Panc1 (cell line): ENCODE results near the gene KNSTRN. TPM values are rescaled to one million over a fixed set of nuclear protein-coding genes. Genes with fewer than 3 reads are reported as not detected.

ENCODE experiments used
- ATAC-seq: fragments of 200-7000 bp; cut with Tn5 transposase; 2 replicates; pipeline ENCODE4 v1.9.1; 2020; ENCODE audit warnings: mild to moderate bottlenecking, moderate library complexity
- BruUV-seq: library from RNA; stranded (reverse); fragments of 400-500 nt; replicated peaks from 2 replicates; lab custom pipeline; 2021; lab: Mats Ljungman, UMichigan
- CTCF ChIA-PET: fragments of 300-600 bp; sonication (Branson Sonifier 250); formaldehyde crosslinking; loops from one replicate; lab custom pipeline; 2022; ENCODE audit warnings: antibody characterized with exemption; lab: Charles Lee
- POLR2A ChIA-PET: fragments of 300-600 bp; sonication (Branson Sonifier 250); formaldehyde crosslinking; loops from one replicate; lab custom pipeline; 2022; ENCODE audit warnings: antibody characterized with exemption; lab: Charles Lee
- DNase-seq: peaks from one replicate; pipeline ENCODE4 v3.0.0-alpha.2; 2010; ENCODE audit warnings: low read depth, low spot score
- H3K27ac ChIP-seq: 2 replicates; pipeline ENCODE4 v1.5.1; 2011; ENCODE audit warnings: mild to moderate bottlenecking, low read length, inconsistent platforms
- H3K27me3 ChIP-seq: fragments of 200-500 bp; sonication (Bioruptor generic); 2 replicates; pipeline ENCODE4 v1.6.0; 2014; ENCODE audit warnings: low read length, inconsistent platforms; ENCODE audit not compliant: control insufficient read depth, insufficient read depth
- H3K36me3 ChIP-seq: fragments of 200-500 bp; sonication (Bioruptor generic); 2 replicates; pipeline ENCODE4 v1.5.1; 2014; ENCODE audit warnings: inconsistent platforms, mild to moderate bottlenecking, low read length, moderate library complexity; ENCODE audit not compliant: control insufficient read depth, insufficient read depth
- H3K4me1 ChIP-seq: 2 replicates; pipeline ENCODE4 v1.5.1; 2011; ENCODE audit warnings: inconsistent platforms, mild to moderate bottlenecking, low read length, moderate library complexity; ENCODE audit not compliant: control insufficient read depth, insufficient read depth
- H3K4me3 ChIP-seq, 2 experiments: 2 replicates each; pipeline ENCODE4 v1.5.1; 2011 to 2012; ENCODE audit warnings: low read depth in 2 of 2, low read length in 2 of 2, mild to moderate bottlenecking in 2 of 2, inconsistent platforms in 1 of 2, moderate library complexity in 1 of 2
- H3K9me3 ChIP-seq: fragments of 200-500 bp; sonication (Bioruptor generic); 2 replicates; pipeline ENCODE4 v1.5.1; 2014; ENCODE audit warnings: low read depth, mild to moderate bottlenecking, inconsistent platforms, low read length, moderate library complexity; ENCODE audit not compliant: control insufficient read depth, insufficient read depth
- CTCF ChIP-seq: fragments of 450-650 bp; IDR thresholded peaks from 2 replicates; pipeline ENCODE4 v1.5.1; 2017; ENCODE audit warnings: mild to moderate bottlenecking
- POLR2AphosphoS5 ChIP-seq: IDR thresholded peaks from 2 replicates; pipeline ENCODE4 v1.6.1; 2012; ENCODE audit warnings: mild to moderate bottlenecking, low read depth, low read length, moderate library complexity
- REST ChIP-seq, 2 experiments: IDR thresholded peaks; 2 replicates each; pipeline ENCODE4 v1.6.1; 2011 to 2012; ENCODE audit warnings: low read depth in 2 of 2, control low read depth in 1 of 2, low read length in 1 of 2, mild to moderate bottlenecking in 1 of 2, moderate library complexity in 1 of 2; ENCODE audit not compliant: insufficient read depth in 1 of 2
- SIN3A ChIP-seq: IDR thresholded peaks from 2 replicates; pipeline ENCODE4 v1.6.1; 2012; ENCODE audit warnings: low read depth, mild to moderate bottlenecking, low read length, moderate library complexity, borderline replicate concordance; ENCODE audit not compliant: insufficient read depth
- TCF7L2 ChIP-seq: IDR thresholded peaks from 2 replicates; pipeline ENCODE4 v1.6.1; 2011; ENCODE audit warnings: mild to moderate bottlenecking, low read depth, low read length, inconsistent platforms
- in situ Hi-C: cut with HindIII; loops from 2 replicates; pipeline ENCODE4 v1.10.0; 2016; ENCODE audit warnings: low sequenced_read_pairs, low pct_unique_long_range_greater_than_20kb
- intact Hi-C: fragments of 100-400 bp; cut with micrococcal nuclease; formaldehyde crosslinking; loops from one replicate; pipeline ENCODE4 v1.10.0; 2022; ENCODE audit not compliant: unreplicated experiment
- total RNA-seq: library from RNA; stranded (reverse); gene quantifications from one replicate; pipeline ENCODE4 v1.2.1, GENCODE V29; 2021; ENCODE audit not compliant: unreplicated experiment

Gene KNSTRN
- total RNA-seq, 1 experiment from 2014 or later: 74.6 TPM

- POLR2A ChIA-PET: no interaction called here
- intact Hi-C loops: no loop called here
- TF ChIP-seq POLR2AphosphoS5 (no peak), REST (IDR thresholded peaks at IDR 0.05; ENCODE audit: insufficient read depth in 1 of 2, low read depth in 2 of 2, low read length in 1 of 2) (no peak), TCF7L2 (no peak), SIN3A (no peak), CTCF (no peak)
- Histone ChIP-seq H3K27ac (no peak overlapping the region), H3K36me3 (no peaks in the 10 kb centered on the region), H3K4me3 (no peak overlapping the region), H3K27me3 (no peaks in the 10 kb centered on the region), H3K9me3 (no peaks in the 10 kb centered on the region), H3K4me1 (no peaks in the 10 kb centered on the region)
- no TSS peak for BruUV-seq
- in situ Hi-C loops: no loop called here
- CTCF ChIA-PET: interaction anchor here (0.8 kb wide), 1 partner anchor 22 kb away, joined by 12 read pairs; no protein-coding TSS in a partner anchor
- ATAC-seq (no peak), DNase-seq (no peak)
Measured at GRCh38 chr15:40366457-40367370, 15.8 kb upstream of the KNSTRN start.

- Histone ChIP-seq H3K9me3 (no peaks in the 10 kb centered on the region), H3K27me3 (no peaks in the 10 kb centered on the region), H3K36me3 (no peaks in the 10 kb centered on the region), H3K27ac (no peak overlapping the region), H3K4me3 (no peak overlapping the region), H3K4me1 (no peaks in the 10 kb centered on the region)
- ATAC-seq: no peak
- in situ Hi-C loops: no loop called here
- DNase-seq: no peak
- ChIA-PET CTCF (interaction anchor here (0.8 kb wide), 1 partner anchor 23 kb away, joined by 12 read pairs; no protein-coding TSS in a partner anchor), POLR2A (no interaction called here)
- no TSS peak for BruUV-seq
- intact Hi-C loops: no loop called here
- TF ChIP-seq REST (IDR thresholded peaks at IDR 0.05; ENCODE audit: insufficient read depth in 1 of 2, low read depth in 2 of 2, low read length in 1 of 2) (no peak), TCF7L2 (no peak), SIN3A (no peak)
Measured at GRCh38 chr15:40367371-40367685, 15.2 kb upstream of the KNSTRN start.
